GM18907 (cell line): ENCODE measurements around the gene TNFRSF25.

Source experiments
- ATAC-seq: cut with Tn5 transposase; IDR thresholded peaks from one replicate; pipeline ENCODE4 v1.9.1; 2021; ENCODE audit warnings: mild to moderate bottlenecking, moderate library complexity; ENCODE audit not compliant: unreplicated experiment

The TNFRSF25 gene

DNA sequence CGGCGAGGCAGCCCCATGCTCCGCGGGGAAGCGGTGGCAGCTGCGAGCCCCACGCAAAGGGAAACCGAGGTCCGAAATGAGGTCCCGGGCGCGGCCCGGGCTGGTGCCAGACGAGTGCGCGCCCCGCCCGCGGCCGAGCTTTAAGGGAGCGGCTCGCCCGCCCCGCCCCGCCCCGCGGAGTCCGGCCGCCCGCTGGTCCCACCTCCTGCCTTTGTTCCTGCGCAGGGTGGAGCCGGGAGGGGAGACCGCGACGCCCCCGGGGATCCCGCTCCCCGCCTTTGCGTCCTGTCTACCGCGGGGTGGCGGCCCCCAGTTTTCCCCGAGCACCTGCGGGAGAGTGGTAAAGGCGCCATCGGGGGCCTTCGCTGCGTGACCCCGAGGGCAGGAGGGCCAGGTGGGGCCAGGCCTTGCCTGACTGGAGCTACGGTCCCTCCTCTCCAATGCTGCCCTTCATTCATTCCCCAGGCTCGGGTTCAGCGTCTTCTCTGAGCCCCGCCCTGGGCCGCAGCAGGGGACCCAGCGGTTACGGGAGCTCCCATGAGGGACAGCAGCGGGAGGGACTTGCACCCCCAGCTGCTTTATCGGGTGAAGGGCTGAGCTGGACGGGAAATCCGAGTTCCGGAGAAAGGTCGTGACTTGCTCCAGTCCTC lies 46.0 kb downstream of the TNFRSF25 start, which contains the start of gene HES2:
Gene HES2 (minus strand): TSS at position 116 of the 650 bp plus-strand sequence. CDS start 99 bp downstream, at position 17.
- ATAC-seq, result no peak

GRCh38 chr1:6419397-6419803 lies 46.6 kb downstream of the TNFRSF25 start:
- ATAC-seq, result no peak

DNA sequence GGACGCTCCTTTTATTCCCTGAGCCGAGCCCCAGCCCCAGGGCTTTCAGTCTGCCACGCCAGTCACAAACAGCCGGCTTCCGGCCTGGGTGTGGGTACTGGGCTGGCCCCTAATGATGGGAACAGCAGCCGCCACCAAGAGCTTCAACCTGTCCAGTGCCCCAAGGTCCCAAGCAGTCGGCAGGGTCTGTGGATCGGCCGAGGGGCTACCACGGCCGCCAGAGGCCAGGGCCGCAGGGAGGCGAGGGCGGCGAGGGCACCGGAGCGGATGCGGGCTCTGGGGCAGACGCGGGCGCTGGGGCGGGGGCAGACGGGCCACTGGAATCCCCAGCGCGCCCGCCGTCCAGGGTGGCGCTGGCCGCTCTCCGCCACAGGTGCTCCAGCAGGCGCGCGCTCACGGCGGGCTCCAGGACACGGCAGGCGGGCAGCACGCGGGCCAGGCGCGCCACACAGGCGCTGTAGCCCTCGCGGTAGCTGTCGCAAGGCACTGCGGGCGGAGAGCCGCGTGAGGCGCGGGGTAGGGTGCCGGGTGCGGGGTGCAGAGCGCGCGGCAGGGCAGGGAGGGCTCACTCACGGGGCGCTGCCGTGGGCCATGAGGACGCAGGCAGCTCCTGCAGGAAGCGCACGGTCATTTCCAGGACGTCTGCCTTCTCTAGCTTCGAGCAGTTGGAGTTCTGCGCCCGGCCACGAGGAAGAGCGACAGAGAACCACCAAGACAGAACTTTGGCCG lies 47.1 kb downstream of the TNFRSF25 start:
- no peak for ATAC-seq

DNA sequence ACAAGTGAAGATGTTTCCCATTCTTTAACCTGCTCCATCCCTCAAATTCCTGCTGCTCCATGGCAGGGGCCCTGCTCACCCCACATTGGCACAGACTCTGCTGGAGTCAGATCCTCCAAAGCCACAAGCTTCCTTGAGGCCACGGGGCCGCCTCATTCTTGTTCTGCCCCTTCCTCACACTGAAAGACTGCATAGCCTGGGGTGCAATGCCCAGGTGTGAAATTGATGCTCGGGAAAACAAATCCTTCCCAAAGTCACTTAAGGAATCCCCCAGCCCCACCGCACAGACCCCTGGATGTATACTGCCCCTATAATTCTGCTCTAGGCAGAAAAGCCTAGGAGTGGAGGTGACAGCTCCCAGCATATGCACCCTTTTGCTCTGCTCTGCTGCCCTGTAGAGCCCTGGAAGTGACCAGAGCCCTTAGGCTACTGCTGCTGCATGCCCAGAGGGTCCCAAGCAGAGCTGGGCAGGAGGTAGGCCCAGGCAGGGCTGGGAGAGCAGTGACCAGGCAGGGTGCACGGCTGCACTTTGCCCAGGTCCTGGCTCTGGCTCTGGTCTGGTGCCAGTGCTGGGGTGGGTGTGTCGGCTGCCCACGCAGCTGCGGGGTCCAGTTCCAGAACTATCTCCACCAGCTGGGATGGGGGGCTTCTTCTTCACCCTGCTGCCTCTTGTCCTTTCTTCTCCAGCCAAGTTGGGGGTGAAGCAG lies 47.9 kb downstream of the TNFRSF25 start:
- ATAC-seq, result no peak

DNA sequence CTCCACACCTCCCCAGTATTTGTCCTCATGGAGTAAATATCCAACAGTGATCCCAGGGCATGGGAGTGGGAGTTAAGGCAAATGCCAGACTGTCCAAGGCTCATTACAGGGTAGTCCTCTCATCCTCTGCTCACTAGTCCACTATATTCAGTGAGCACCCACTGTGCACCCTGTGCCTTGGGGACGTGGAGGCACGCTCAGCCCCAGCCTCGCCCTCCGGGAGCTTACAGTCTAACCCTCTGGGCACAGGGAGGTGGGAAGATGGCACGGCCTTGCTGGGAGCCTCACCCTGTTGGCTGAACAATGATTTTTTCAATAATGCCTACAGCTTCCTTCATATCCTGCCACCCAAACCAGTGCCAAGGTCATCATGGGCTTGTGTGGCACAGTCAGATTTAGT lies 49.1 kb downstream of the TNFRSF25 start:
- ATAC-seq, result no peak

GRCh38 chr1:6416295-6416656 lies 49.7 kb downstream of the TNFRSF25 start:
- no peak for ATAC-seq

GRCh38 chr1:6414881-6415626 lies 50.9 kb downstream of the TNFRSF25 start:
- no peak for ATAC-seq

- ATAC-seq, result no peak
Observed at GRCh38 chr1:6414443-6414844, 51.5 kb downstream of the TNFRSF25 start.

DNA sequence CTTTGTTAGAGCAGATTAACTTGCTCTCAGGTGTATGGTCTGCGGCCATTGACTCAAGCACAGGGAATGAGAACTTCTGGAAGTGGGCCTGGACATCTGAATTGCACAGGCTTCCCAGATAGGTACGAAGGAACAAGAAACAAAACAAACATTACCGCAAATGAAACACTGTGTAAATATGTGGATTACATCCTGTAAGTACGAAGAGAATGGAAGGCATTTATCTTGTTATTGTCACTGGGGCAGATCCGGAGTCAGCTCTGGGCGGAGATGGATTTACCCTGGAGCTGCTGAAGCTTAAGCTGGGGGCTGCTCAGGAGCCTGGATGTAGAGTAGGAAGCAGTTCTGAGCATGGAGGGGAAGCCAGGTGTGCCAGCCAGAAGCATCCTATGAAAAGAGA lies 53.1 kb downstream of the TNFRSF25 start:
- ATAC-seq, result no peak
